ENCODE results near the gene P3H2.
"Not testable (repeated sequence)": the region's sequence is repeated elsewhere in the genome, so short reads cannot be mapped to it uniquely, and the experiment has no call there.

- not testable (repeated sequence) for TF ChIP-seq CTCF (conservative IDR thresholded peaks at IDR 0.05; ENCODE audit: low read depth in 2 of 2); EZH2phosphoT487 (IDR thresholded peaks at IDR 0.05; ENCODE audit: unreplicated experiment); POLR2AphosphoS5 (IDR thresholded peaks at IDR 0.05; ENCODE audit: low read depth); EZH2 (IDR thresholded peaks at IDR 0.05; ENCODE audit: low read depth, unreplicated experiment); ETS1 (IDR thresholded peaks at IDR 0.05); REST (IDR thresholded peaks at IDR 0.05; ENCODE audit: unreplicated experiment); CREB1 (CRISPR knock-in tag; IDR thresholded peaks at IDR 0.05; ENCODE audit: low read depth); JUNB (IDR thresholded peaks at IDR 0.05; ENCODE audit: unreplicated experiment); ZNF114 (CRISPR knock-in tag; IDR thresholded peaks at IDR 0.05); ZNF331 (CRISPR knock-in tag; IDR thresholded peaks at IDR 0.05; ENCODE audit: low read depth)
Measured at GRCh38 chr3:190149830-190150619, 29.3 kb upstream of the P3H2 start.

Measured in GM23338 (cell line).